H9 (cell line): ENCODE results near the gene MTIF2. TPM values are rescaled to one million over a fixed set of nuclear protein-coding genes. Genes with fewer than 3 reads are reported as not detected.
"Not testable (repeated sequence)": the region's sequence is repeated elsewhere in the genome, so short reads cannot be mapped to it uniquely, and the experiment has no call there.

Source experiments
- DNase-seq: peaks from one replicate; pipeline ENCODE4 v3.0.0-alpha.2; 2017
- H2AFZ ChIP-seq: one replicate; pipeline ENCODE4 v1.6.1; 2013; ENCODE audit warnings: mild to moderate bottlenecking, low read length, control low read depth, moderate library complexity
- H2AK5ac ChIP-seq: 2 replicates; pipeline ENCODE4 v1.6.1; 2013; ENCODE audit warnings: low read length, control low read depth, mixed read lengths; ENCODE audit not compliant: insufficient read length
- H2BK120ac ChIP-seq: one replicate; pipeline ENCODE4 v1.6.1; 2013; ENCODE audit warnings: low read depth, mild to moderate bottlenecking, low read length, control low read depth, inconsistent platforms; ENCODE audit not compliant: poor library complexity, severe bottlenecking
- H2BK12ac ChIP-seq: 2 replicates; pipeline ENCODE4 v1.6.1; 2013; ENCODE audit warnings: low read length, control low read depth, mixed read lengths, low read depth; ENCODE audit not compliant: insufficient read length
- H2BK15ac ChIP-seq: 2 replicates; pipeline ENCODE4 v1.6.1; 2013; ENCODE audit warnings: low read depth, low read length, control low read depth
- H2BK20ac ChIP-seq: one replicate; pipeline ENCODE4 v1.6.1; 2013; ENCODE audit warnings: low read depth, mild to moderate bottlenecking, low read length, control low read depth, inconsistent platforms; ENCODE audit not compliant: poor library complexity, severe bottlenecking
- H2BK5ac ChIP-seq: 2 replicates; pipeline ENCODE4 v1.6.1; 2013; ENCODE audit warnings: low read length, control low read depth, mixed read lengths; ENCODE audit not compliant: insufficient read length
- H3K14ac ChIP-seq: 2 replicates; pipeline ENCODE4 v1.6.1; 2013; ENCODE audit warnings: low read length, control low read depth; ENCODE audit not compliant: insufficient read depth
- H3K18ac ChIP-seq: 2 replicates; pipeline ENCODE4 v1.6.1; 2013; ENCODE audit warnings: low read depth, mild to moderate bottlenecking, mixed read lengths, low read length, control low read depth; ENCODE audit not compliant: insufficient read length
- H3K23ac ChIP-seq: 2 replicates; pipeline ENCODE4 v1.6.1; 2013; ENCODE audit warnings: low read length, control low read depth, mixed read lengths, low read depth; ENCODE audit not compliant: insufficient read length
- H3K23me2 ChIP-seq: 2 replicates; pipeline ENCODE4 v1.6.1; 2013; ENCODE audit warnings: low read depth, mild to moderate bottlenecking, mixed read lengths, low read length, control low read depth; ENCODE audit not compliant: insufficient read length, poor library complexity, severe bottlenecking
- H3K27ac ChIP-seq: 2 replicates; pipeline ENCODE4 v1.5.1; 2013; ENCODE audit warnings: low read length, control low read depth, mixed read lengths, low read depth; ENCODE audit not compliant: insufficient read length
- H3K27me3 ChIP-seq: 2 replicates; pipeline ENCODE4 v1.6.1; 2013; ENCODE audit warnings: low read length, control low read depth, inconsistent platforms; ENCODE audit not compliant: insufficient read depth
- H3K4ac ChIP-seq: 2 replicates; pipeline ENCODE4 v1.6.1; 2013; ENCODE audit warnings: low read depth, mild to moderate bottlenecking, control low read depth, inconsistent platforms, low read length, moderate library complexity
- H3K4me1 ChIP-seq: 2 replicates; pipeline ENCODE4 v1.6.1; 2013; ENCODE audit warnings: low read length, control low read depth, inconsistent platforms; ENCODE audit not compliant: insufficient read depth
- H3K4me2 ChIP-seq: 2 replicates; pipeline ENCODE4 v1.6.1; 2013; ENCODE audit warnings: low read length, control low read depth, mixed read lengths; ENCODE audit not compliant: insufficient read length, insufficient read depth
- H3K56ac ChIP-seq: 2 replicates; pipeline ENCODE4 v1.6.1; 2013; ENCODE audit warnings: low read depth, mild to moderate bottlenecking, mixed read lengths, low read length, control low read depth; ENCODE audit not compliant: insufficient read length
- H3K79me1 ChIP-seq: 2 replicates; pipeline ENCODE4 v1.6.1; 2013; ENCODE audit warnings: low read depth, mild to moderate bottlenecking, moderate library complexity, low read length, control low read depth, inconsistent platforms; ENCODE audit not compliant: insufficient read depth, poor library complexity, severe bottlenecking
- H3K79me2 ChIP-seq: 2 replicates; pipeline ENCODE4 v1.6.1; 2013; ENCODE audit warnings: low read length, control low read depth, inconsistent platforms; ENCODE audit not compliant: insufficient read depth
- H3K9ac ChIP-seq: 2 replicates; pipeline ENCODE4 v1.6.1; 2013; ENCODE audit warnings: low read length, control low read depth, mixed read lengths; ENCODE audit not compliant: insufficient read length; ENCODE audit errors: extremely low read depth
- H3K9me3 ChIP-seq: one replicate; pipeline ENCODE4 v1.6.1; 2013; ENCODE audit warnings: low read depth, low read length, inconsistent platforms; ENCODE audit not compliant: control insufficient read depth
- H3T11ph ChIP-seq: one replicate; pipeline ENCODE4 v1.6.1; 2013; ENCODE audit warnings: mild to moderate bottlenecking, low read length, control low read depth, inconsistent platforms
- H4K20me1 ChIP-seq: one replicate; pipeline ENCODE4 v1.6.1; 2013; ENCODE audit not compliant: control insufficient read depth, insufficient read length, insufficient read depth
- H4K5ac ChIP-seq: 2 replicates; pipeline ENCODE4 v1.6.1; 2013; ENCODE audit warnings: low read depth, mild to moderate bottlenecking, mixed read lengths, low read length, control low read depth; ENCODE audit not compliant: insufficient read length
- H4K8ac ChIP-seq: replicated peaks from 2 replicates; pipeline ENCODE4 v1.6.1; 2013; ENCODE audit warnings: low read length, control low read depth, mixed read lengths, low read depth; ENCODE audit not compliant: insufficient read length
- H4K91ac ChIP-seq: 2 replicates; pipeline ENCODE4 v1.6.1; 2013; ENCODE audit warnings: low read depth, mild to moderate bottlenecking, moderate library complexity, mixed read lengths, low read length, control low read depth; ENCODE audit not compliant: insufficient read length
- H3K27ac Mint-ChIP-seq, 3 experiments: 2 replicates in 2 of 3; 3 replicates in 1 of 3; pipeline ENCODE4 v1.8.0; 2020 to 2021; ENCODE audit warnings: mixed read lengths in 3 of 3, mild to moderate bottlenecking in 1 of 3, moderate library complexity in 1 of 3
- H3K27me3 Mint-ChIP-seq: 2 replicates; pipeline ENCODE4 v1.8.0; 2021; ENCODE audit warnings: low read depth, mild to moderate bottlenecking, moderate library complexity, mixed read lengths
- H3K36me3 Mint-ChIP-seq, 3 experiments: 2 replicates in 2 of 3; 3 replicates in 1 of 3; pipeline ENCODE4 v1.8.0; 2020 to 2021; ENCODE audit warnings: low read depth in 3 of 3, mixed read lengths in 3 of 3; ENCODE audit not compliant: insufficient read depth in 1 of 3
- H3K4me1 Mint-ChIP-seq, 2 experiments: 2 replicates each; pipeline ENCODE4 v1.8.0; 2020; ENCODE audit warnings: mixed read lengths in 2 of 2
- H3K4me3 Mint-ChIP-seq, 2 experiments: 2 replicates in 1 of 2; 3 replicates in 1 of 2; pipeline ENCODE4 v1.8.0; 2020 to 2021; ENCODE audit warnings: mild to moderate bottlenecking in 2 of 2, mixed read lengths in 2 of 2, moderate library complexity in 1 of 2
- H3K9me3 Mint-ChIP-seq, 2 experiments: 2 replicates in 1 of 2; 3 replicates in 1 of 2; pipeline ENCODE4 v1.8.0; 2020; ENCODE audit warnings: mild to moderate bottlenecking in 2 of 2, mixed read lengths in 2 of 2, moderate library complexity in 1 of 2
- WGBS: extraction: QIAGEN DNeasy Blood & Tissue Kit; methylation state at CpG from one replicate; pipeline ENCODE4 v1.1.7; 2013; ENCODE audit warnings: missing lambda C conversion rate, low lambda C conversion rate, mixed read lengths; ENCODE audit not compliant: insufficient read length; ENCODE audit errors: extremely low coverage; 5-methylcytosine and 5-hydroxymethylcytosine counted together
- total RNA-seq: library from RNA; stranded (reverse); gene quantifications from 2 replicates; pipeline ENCODE4 v1.2.1, GENCODE V29; 2021
- TF ChIP-seq, protein P1 (sequence below): fragments of 200-600 bp; sonication (generic); conservative IDR thresholded peaks from 3 replicates; pipeline ENCODE4 v1.8.0; 2021; ENCODE audit warnings: antibody characterized with exemption, mild to moderate bottlenecking

The MTIF2 gene
- total RNA-seq, 1 experiment from 2014 or later = 35.6 TPM

DNA sequence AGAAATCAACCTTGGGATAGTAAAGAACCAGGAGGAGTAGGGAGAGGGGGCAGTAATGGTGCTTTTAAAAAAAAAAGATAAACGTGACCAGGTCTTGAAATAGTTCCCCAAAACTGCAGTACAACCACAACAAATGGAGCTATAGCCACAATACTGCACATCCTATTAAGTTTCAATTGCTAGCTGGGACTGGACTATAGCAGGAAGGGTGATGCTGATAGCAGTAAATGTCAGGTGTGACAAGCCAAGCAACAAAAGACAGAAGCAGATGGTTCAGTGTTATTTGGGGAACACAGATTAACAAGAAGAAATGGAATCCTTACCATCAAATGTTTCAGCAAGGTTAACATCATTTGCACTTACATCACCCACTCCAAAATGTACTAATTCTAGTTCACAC lies 26.4 kb downstream of the MTIF2 start:
- Mint-ChIP-seq H3K4me1 (no peaks in the 10 kb centered on the region), H3K27ac (no peak overlapping the region), H3K27me3 (no peaks in the 10 kb centered on the region), H3K4me3 (no peak overlapping the region), H3K36me3 (peaks cover 0 to 67% (median 18%) of the 10 kb centered on the region in 3 experiments; a peak in 6 of 7 replicates), H3K9me3 (no peaks in the 10 kb centered on the region)
- Histone ChIP-seq H3K27me3 (no peaks in the 10 kb centered on the region), H4K20me1 (no peaks in the 10 kb centered on the region), H3K18ac (no peak overlapping the region), H3K23me2 (no peaks in the 10 kb centered on the region), H3K56ac (no peak overlapping the region), H3K9me3 (no peaks in the 10 kb centered on the region), H2AFZ (no peak overlapping the region), H2BK20ac (no peak overlapping the region), H2AK5ac (no peak overlapping the region), H4K91ac (no peak overlapping the region), H3K4me2 (no peak overlapping the region), H4K5ac (no peak overlapping the region), H3K9ac (no peak overlapping the region), H2BK5ac (no peak overlapping the region), H3K79me2 (no peaks in the 10 kb centered on the region), H4K8ac (no peak overlapping the region), H3K4me1 (no peaks in the 10 kb centered on the region), H3T11ph (no peak overlapping the region), H2BK12ac (no peak overlapping the region), H3K14ac (no peak overlapping the region), H2BK120ac (no peak overlapping the region), H3K79me1 (no peaks in the 10 kb centered on the region), H3K27ac (no peak overlapping the region), H2BK15ac (no peak overlapping the region), H3K23ac (no peak overlapping the region), H3K4ac (no peak overlapping the region)
- WGBS = no CpG with 5 or more reads among the region's 1 CpG
- no peak for DNase-seq
- TF ChIP-seq, protein P1, sequence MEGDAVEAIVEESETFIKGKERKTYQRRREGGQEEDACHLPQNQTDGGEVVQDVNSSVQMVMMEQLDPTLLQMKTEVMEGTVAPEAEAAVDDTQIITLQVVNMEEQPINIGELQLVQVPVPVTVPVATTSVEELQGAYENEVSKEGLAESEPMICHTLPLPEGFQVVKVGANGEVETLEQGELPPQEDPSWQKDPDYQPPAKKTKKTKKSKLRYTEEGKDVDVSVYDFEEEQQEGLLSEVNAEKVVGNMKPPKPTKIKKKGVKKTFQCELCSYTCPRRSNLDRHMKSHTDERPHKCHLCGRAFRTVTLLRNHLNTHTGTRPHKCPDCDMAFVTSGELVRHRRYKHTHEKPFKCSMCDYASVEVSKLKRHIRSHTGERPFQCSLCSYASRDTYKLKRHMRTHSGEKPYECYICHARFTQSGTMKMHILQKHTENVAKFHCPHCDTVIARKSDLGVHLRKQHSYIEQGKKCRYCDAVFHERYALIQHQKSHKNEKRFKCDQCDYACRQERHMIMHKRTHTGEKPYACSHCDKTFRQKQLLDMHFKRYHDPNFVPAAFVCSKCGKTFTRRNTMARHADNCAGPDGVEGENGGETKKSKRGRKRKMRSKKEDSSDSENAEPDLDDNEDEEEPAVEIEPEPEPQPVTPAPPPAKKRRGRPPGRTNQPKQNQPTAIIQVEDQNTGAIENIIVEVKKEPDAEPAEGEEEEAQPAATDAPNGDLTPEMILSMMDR = no peak

DNA sequence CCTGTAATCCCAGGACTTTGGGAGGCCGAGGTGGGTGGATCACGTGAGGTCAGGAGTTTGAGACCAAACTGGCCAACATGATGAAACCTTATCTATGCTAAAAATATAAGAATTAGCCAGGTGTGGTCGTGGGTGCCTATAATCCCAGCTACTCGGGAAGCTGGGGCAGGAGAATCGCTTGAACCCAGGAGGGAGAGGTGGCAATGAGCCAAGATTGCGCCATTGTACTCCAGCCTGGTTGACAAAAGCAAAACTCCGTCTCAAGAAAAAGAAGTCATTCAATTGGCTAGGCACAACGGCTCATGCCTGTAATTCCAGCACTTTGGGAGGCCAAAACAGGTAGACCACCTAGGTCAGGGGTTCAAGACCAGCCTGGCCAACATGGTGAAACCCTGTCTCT lies 27.4 kb downstream of the MTIF2 start:
- not testable (repeated sequence) for H3K27ac Mint-ChIP-seq, H2AK5ac ChIP-seq, H3K27me3 ChIP-seq, H3K23ac ChIP-seq, H3K27me3 Mint-ChIP-seq, H3K9ac ChIP-seq, H3K4ac ChIP-seq, H2BK5ac ChIP-seq, H4K20me1 ChIP-seq, H3K9me3 ChIP-seq, H3K14ac ChIP-seq, H3K4me3 Mint-ChIP-seq, H2BK15ac ChIP-seq, H3K4me1 Mint-ChIP-seq, H3K18ac ChIP-seq, H4K91ac ChIP-seq, H3K23me2 ChIP-seq, H4K5ac ChIP-seq, H3K79me2 ChIP-seq, H3K79me1 ChIP-seq, H3K27ac ChIP-seq, DNase-seq, H2BK12ac ChIP-seq, H3K56ac ChIP-seq, H3K4me2 ChIP-seq, H3K4me1 ChIP-seq, H3K9me3 Mint-ChIP-seq, H2BK120ac ChIP-seq, H4K8ac ChIP-seq, H3T11ph ChIP-seq, H2AFZ ChIP-seq, H2BK20ac ChIP-seq
- no CpG with 5 or more reads among the region's 8 CpGs for WGBS
- peaks cover 0 to 65% (median 16%) of the 10 kb centered on the region in 3 experiments; a peak in 6 of 7 replicates for H3K36me3 Mint-ChIP-seq
